ENCODE measurements around the gene TANGO2. TPM values are rescaled to one million over a fixed set of nuclear protein-coding genes. Genes with fewer than 3 reads are reported as not detected.
A peak's percentile ranks its signal among the peaks of the same experiment; 100 is the strongest.

TANGO2 gene
- total RNA-seq, 1 donor from 2014 or later = 62.3 TPM

GRCh38 chr22:20019661-20020532 is 1.0 kb upstream of the TANGO2 start:
- DNase-seq = no peak
- intact Hi-C loops (cut with DNase I) = no loop called here
- ATAC-seq (ENCODE audit: poor library complexity) = no peak

GRCh38 chr22:20021196-20022181 is 579 bp downstream of the TANGO2 start:
- intact Hi-C loops (cut with DNase I) = no loop called here
- ATAC-seq (ENCODE audit: poor library complexity) (peak; percentile 68), DNase-seq (peak; percentile 84)

GRCh38 chr22:20022231-20022977 is 1.5 kb downstream of the TANGO2 start:
- ATAC-seq (ENCODE audit: poor library complexity) = peak; percentile 3
- intact Hi-C loops (cut with DNase I) = no loop called here
- no peak for DNase-seq

- DNase-seq (no peak), ATAC-seq (ENCODE audit: poor library complexity) (no peak)
- intact Hi-C loops (cut with DNase I) = no loop called here
Measured at GRCh38 chr22:20022978-20023613, 2.2 kb downstream of the TANGO2 start.

GRCh38 chr22:20024225-20024624 is 3.3 kb downstream of the TANGO2 start:
- ATAC-seq (ENCODE audit: poor library complexity) (peak; percentile 44), DNase-seq (peak; percentile 65)
- intact Hi-C loops (cut with DNase I) = no loop called here

- peak; percentile 12 for DNase-seq
- ATAC-seq (ENCODE audit: poor library complexity) = no peak
- intact Hi-C loops (cut with DNase I) = no loop called here
Measured at GRCh38 chr22:20024650-20025397, 3.9 kb downstream of the TANGO2 start.

- ATAC-seq (ENCODE audit: poor library complexity) = no peak
- peak; percentile 31 for DNase-seq
- intact Hi-C loops (cut with DNase I) = no loop called here
Measured at GRCh38 chr22:20025401-20026203, 4.7 kb downstream of the TANGO2 start.

GRCh38 chr22:20026204-20026908 is 5.4 kb downstream of the TANGO2 start:
- DNase-seq = peak; percentile 2
- ATAC-seq (ENCODE audit: poor library complexity) = no peak
- intact Hi-C loops (cut with DNase I) = no loop called here

- intact Hi-C loops (cut with DNase I) = no loop called here
- DNase-seq (peak; percentile 26), ATAC-seq (ENCODE audit: poor library complexity) (no peak)
Measured at GRCh38 chr22:20026996-20027601, 6.2 kb downstream of the TANGO2 start.

- ATAC-seq (ENCODE audit: poor library complexity) (no peak), DNase-seq (peak; percentile 20)
- intact Hi-C loops (cut with DNase I) = no loop called here
Measured at GRCh38 chr22:20027966-20028854, 7.3 kb downstream of the TANGO2 start.

- DNase-seq (no peak), ATAC-seq (ENCODE audit: poor library complexity) (peak; percentile 3)
- intact Hi-C loops (cut with DNase I) = no loop called here
Measured at GRCh38 chr22:20028855-20029549, 8.1 kb downstream of the TANGO2 start.

- DNase-seq (no peak), ATAC-seq (ENCODE audit: poor library complexity) (peak; percentile 32)
- intact Hi-C loops (cut with DNase I) = no loop called here
Measured at GRCh38 chr22:20029550-20030225, 8.8 kb downstream of the TANGO2 start.

- intact Hi-C loops (cut with DNase I) = no loop called here
- no peak for ATAC-seq (ENCODE audit: poor library complexity)
- no peak for DNase-seq
Measured at GRCh38 chr22:20031732-20032406, 11.0 kb downstream of the TANGO2 start.

Data from Right ventricle myocardium superior (tissue), 1 donor.